ENCODE measurements around the gene VAV2.
A peak's percentile ranks its signal among the peaks of the same experiment; 100 is the strongest.

The VAV2 gene

GRCh38 chr9:133874659-133875058, 117.5 kb downstream of the VAV2 start:
- DNase-seq (ENCODE audit: low read depth) = no peak

DNA sequence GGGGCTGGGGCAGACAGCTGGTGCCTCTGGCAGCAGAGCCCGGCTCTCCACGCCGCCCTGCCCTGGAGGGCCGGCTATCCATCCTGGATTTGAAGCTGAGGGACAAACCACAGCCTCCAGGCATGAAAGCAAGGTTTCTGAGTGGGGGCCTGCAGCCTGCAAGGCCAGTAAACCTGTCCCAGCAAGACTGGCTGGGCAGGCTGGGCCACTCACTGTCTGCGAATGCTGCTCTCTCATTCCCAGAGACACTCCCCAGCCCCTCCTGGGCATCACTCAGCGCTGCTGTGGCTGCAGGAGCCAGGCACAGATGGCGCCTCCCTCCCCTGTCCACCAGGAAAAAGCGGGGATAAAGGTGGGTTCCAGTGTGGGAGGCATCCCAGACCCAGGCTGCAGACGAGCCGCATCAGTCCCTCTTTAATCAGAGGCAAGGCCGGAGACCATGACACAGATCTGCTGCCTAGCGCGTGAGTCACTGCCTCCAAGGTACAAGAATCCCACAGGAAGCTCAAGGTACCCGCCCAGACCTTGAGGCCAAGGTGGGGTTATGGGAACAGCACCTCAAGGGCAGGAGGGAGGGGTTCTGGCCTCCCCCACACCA, 118.0 kb downstream of the VAV2 start:
- DNase-seq (ENCODE audit: low read depth) = no peak

DNA sequence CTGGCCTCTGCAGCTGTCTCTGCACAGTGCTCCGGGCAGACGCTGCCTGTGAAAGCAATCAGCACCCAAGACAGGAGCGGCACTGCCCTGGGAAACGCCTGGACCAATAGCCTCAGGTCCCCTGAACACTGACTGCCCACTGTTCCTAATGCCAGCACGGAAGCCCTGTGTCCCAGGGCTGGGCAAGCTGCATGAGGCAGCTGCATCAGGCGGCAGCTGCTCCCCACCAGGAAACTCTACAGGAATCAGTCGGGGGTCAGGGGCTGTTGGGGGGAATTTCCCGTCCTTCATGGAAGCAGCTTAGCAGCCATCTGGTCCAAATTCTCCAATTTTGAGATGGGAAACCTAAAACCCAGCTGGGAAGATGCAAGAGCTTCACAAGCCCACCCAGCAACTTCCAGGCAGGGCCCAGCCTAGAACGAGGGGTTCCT, 118.6 kb downstream of the VAV2 start:
- DNase-seq (ENCODE audit: low read depth) = no peak

- DNase-seq (ENCODE audit: low read depth) = no peak
These were observed 119.1 kb downstream of the VAV2 start for GRCh38 chr9:133873009-133873408.

- DNase-seq (ENCODE audit: low read depth) = no peak
These were observed 121.2 kb downstream of the VAV2 start for GRCh38 chr9:133870598-133871595.

DNA sequence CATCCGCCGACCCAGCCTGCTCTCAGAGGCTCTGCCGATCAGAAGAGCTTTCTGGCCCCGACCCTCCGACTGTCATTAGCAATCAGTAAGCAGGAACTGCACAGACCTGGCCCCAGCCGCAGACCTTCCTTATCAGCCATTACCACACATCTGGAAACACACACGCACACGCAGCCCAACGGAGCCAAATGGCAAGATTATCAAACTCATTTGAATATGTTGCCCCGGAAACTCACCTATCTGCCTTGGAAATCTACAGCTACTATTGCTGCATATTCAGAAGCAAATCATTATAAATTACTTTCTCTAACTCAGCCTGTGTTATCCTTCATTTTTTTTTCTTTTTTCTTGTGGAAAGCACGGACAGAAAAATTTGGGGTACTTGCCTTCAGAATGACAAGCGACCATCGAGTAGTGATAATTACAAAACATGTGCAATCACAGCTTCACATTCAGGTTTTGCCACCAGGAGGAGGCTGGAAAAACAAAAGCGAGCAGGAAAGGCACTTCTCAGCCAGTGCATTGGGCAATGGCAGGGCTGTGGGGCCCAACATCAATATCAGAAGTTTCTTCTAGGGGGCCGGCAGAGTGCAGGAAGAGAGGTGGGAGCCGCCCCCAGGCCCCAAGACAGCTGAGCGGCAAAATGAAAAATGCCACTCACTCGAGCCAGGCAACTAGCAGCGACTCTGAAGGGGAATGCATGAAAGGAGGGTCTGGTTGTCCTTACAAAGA, 122.3 kb downstream of the VAV2 start:
- DNase-seq (ENCODE audit: low read depth) = peak; percentile 1

GRCh38 chr9:133868203-133868602, 123.9 kb downstream of the VAV2 start:
- DNase-seq (ENCODE audit: low read depth) = no peak

GRCh38 chr9:133866946-133867345, 125.2 kb downstream of the VAV2 start:
- DNase-seq (ENCODE audit: low read depth) = no peak

DNA sequence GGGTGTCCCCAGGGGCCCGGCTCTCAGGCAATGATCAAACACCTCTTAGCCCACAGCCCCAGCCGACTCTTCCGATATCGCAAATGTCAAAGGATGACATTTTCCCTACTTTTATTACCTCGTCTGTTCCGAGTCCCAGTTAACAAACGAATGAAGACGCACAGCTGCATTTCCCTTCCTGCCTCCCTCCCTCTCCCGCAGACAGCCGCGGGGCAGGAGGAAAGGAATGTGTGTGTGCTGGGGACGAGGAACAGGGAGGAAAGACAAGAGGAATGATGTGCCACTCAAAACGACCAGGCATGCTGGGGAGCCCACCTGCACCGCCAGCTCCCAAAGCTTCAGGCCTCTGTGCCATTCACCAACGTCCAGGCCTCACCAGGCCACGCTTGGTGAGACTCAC, 128.1 kb downstream of the VAV2 start:
- no peak for DNase-seq (ENCODE audit: low read depth)

DNA sequence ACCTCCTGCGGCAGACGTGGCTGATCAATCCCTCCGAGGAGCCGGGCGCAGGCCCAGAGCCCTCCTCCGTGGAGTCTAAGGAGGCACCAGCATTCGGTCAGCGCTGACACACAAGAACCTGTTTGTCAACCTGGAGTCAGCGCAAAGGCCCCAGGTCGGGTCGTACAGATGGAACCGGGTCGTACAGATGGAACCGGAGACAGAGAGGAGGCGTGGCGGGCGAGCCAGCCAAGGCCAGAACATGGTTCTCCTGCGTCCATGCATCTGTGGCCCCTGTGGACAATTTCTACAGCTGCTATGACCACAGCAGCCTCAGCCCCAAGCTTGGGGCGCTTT, 128.9 kb downstream of the VAV2 start:
- no peak for DNase-seq (ENCODE audit: low read depth)

DNA sequence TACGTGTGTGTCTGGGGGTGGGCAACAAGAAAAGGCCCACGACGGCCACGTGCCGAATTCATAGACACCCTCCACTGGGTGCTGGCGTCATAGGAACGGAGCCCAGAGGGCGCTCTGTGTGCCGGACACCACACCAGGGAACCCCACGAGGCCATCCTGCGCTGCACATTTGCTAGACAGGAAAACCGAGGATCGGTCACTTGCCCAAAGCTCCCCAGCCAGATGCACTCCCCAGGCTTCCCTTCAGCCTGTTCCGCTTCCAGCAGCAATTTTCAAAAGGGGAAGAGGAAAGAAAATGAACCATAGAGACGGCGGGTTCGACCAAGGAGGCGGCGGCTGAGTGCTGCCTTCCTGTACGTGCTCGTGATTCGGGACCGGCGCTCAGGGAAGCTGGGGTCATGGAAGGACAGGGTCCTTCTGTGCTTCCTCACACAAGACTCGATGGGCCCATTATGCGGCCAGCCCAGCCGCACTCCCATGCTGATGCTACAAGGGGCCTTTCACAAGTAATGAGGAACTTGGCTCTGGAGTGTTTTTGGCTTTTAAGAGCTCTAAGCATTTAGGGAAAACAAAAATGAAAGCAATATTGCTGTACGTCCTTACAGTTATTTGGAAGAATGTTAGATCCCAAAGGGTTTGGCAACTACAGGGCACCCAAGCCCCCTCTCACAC, 129.4 kb downstream of the VAV2 start:
- no peak for DNase-seq (ENCODE audit: low read depth)

- no peak for DNase-seq (ENCODE audit: low read depth)
These were observed 130.4 kb downstream of the VAV2 start for GRCh38 chr9:133861692-133862091.

DNA sequence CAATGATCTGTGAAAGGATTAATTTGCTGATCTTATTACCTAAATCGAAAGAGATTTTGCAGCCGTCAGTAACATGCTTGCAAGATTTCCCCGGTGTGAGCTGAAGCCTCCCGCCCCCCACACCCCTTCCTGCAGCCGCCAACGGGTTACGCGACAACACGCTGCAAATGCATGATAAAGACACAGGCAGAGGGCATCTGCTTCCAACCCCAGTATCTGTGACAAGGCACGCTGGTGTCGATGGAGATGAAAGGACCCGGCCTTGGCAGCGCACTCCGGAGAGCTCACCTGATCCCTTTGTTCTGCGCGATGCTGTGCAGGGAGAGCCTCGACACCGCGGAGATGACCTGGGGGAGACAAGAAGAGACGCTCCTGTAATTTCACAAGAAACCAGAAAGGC, 131.0 kb downstream of the VAV2 start:
- no peak for DNase-seq (ENCODE audit: low read depth)

DNA sequence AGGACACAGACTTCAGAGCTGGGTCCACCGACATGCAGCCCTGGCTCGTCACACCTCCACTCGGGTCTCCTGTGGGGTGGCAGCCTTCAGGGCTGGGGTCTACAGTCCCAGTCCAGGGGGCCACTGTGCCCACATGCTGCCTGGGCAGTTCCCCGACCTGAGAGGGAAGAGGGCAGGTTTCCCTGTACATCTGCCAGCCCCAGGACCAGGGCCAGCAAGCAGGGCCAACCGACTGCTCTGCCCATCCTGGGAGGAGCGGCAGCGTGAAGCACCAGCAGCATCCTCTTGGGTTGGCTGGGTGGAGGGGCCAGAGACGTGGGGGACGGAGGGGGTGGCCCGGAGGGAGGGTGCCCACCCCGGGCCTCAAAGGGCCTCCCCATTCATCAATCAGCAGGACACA, 133.4 kb downstream of the VAV2 start:
- DNase-seq (ENCODE audit: low read depth) = no peak

- no peak for DNase-seq (ENCODE audit: low read depth)
These were observed 134.5 kb downstream of the VAV2 start for GRCh38 chr9:133857639-133858038.

DNA sequence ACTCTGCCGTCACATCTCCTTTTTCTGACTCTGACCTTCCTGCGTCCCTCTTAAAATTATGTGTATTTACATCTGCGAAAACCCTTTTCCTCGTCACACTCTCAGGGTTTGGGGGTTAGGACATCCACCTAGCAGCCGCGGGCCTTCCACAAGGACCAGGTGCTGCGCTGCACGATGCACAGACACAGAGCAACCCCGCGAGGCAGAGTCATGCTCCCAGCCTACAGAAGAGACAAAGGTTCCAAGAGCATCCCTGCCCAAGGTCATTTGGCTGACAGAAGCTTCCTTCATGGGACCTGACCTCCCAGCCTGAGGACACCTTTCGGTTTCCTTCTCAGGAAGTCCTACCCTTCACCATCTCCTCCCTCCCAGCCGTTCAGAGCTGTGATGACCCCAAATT, 135.3 kb downstream of the VAV2 start:
- no peak for DNase-seq (ENCODE audit: low read depth)

- no peak for DNase-seq (ENCODE audit: low read depth)
These were observed 136.2 kb downstream of the VAV2 start for GRCh38 chr9:133855802-133856521.

- DNase-seq (ENCODE audit: low read depth) = no peak
These were observed 136.8 kb downstream of the VAV2 start for GRCh38 chr9:133855371-133855770.

DNA sequence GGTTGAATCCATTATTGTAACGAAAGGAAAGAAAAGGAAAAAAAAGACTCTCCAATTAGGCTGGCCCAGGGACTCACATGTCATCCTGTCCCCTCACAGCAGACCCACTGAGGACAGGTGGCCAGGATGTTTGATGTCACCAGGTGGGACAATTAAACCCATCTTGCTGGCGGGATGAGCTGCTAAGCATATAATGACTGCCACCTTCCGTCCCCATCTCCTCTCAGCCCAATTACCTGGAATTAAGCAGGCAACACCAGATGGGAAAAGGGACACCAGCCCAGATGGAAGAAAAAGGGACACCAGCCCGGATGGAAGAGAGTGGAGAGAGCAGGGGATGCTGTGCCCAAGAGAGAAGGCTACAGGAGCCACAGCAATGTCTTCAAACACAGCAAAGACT, 137.4 kb downstream of the VAV2 start:
- no peak for DNase-seq (ENCODE audit: low read depth)

DNA sequence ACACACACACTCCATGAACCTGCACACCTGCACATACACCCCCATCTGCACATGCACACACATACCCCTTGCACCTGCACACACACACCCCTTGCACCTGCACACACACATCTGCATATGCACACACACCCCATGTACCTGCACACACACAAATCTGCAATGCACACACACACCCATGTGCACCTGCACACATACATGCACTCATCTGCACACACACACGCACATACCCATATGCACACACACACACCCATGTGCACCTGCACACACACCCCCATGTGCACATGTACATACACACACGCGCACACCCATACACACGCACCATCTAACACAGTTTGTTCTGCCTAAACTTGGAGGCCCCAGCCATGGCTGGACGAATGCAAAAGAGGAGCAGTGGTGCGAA, 138.1 kb downstream of the VAV2 start:
- no peak for DNase-seq (ENCODE audit: low read depth)

DNA sequence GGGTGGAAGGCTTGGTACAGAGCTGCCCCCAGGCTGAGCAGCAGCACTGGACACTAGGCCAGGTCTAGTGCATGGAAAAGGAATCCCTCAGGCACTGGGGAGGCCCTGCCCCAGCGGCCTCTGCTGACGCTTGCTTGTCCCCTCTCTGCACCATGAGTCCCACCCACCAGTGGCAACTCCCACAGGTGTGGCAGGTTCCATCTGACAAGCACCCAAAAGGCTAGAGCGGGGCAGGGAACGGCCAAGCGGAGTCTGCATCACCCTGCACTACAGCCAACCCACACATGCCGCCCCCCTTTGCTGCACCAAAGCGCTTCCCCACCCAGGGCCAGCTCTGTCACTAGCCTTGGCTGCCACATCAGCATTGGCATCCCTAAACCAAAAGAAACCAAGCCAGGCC, 138.8 kb downstream of the VAV2 start:
- DNase-seq (ENCODE audit: low read depth) = no peak

DNA sequence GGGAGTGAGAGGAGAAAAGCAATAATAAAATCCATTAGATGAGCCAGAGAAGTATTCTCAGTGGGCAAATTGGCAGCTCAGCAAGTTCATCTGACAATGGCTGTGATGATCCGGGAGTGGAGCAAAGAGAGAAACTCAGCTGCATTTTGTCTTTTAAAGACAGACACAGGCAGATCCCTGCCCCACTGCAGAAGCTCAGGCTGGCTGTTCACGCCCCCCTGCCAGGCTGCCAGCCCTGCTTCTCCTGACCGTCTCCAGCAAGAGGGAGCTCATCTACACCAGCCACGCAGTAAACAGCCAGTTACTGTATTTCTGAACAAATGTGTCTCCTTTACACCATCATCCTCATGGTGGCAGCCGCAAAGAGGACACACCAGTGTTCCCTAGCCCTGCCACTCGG, 139.7 kb downstream of the VAV2 start:
- no peak for DNase-seq (ENCODE audit: low read depth)

All from activated T-cell treated with anti-CD3 and anti-CD28 coated beads for 24 hours (primary cell).